GM12878 (cell line): ENCODE data around the gene KANSL3. TPM values are rescaled to one million over a fixed set of nuclear protein-coding genes. Genes with fewer than 3 reads are reported as not detected.

Experiments used
- ATAC-seq: fragments of 200-7000 bp; cut with Tn5 transposase; 3 replicates; pipeline ENCODE4 v1.9.1; 2020; ENCODE audit warnings: mild to moderate bottlenecking, moderate library complexity
- BruUV-seq: library from RNA; stranded (reverse); fragments of 400-500 nt; replicated peaks from 2 replicates; lab custom pipeline; 2021; lab: Mats Ljungman, UMichigan
- CTCF ChIA-PET: fragments of 300-600 bp; sonication (Branson Sonifier 250); formaldehyde crosslinking; extraction: SDS; loops from one replicate; lab custom pipeline; 2021; ENCODE audit warnings: inconsistent platforms; lab: Yijun Ruan, JAX
- POLR2A ChIA-PET: fragments of 350-600 bp; formaldehyde crosslinking; extraction: SDS; loops from one replicate; lab custom pipeline; 2021; ENCODE audit warnings: inconsistent platforms; lab: Charles Lee
- RAD21 ChIA-PET: fragments of 300-600 bp; sonication (Branson Sonifier 250); formaldehyde crosslinking; loops from one replicate; lab custom pipeline; 2023; ENCODE audit warnings: antibody characterized with exemption; ENCODE audit not compliant: unreplicated experiment; lab: Charles Lee
- SMC1A ChIA-PET: fragments of 300-600 bp; sonication (Branson Sonifier 250); formaldehyde crosslinking; loops from one replicate; lab custom pipeline; 2023; ENCODE audit not compliant: unreplicated experiment, uncharacterized antibody; lab: Charles Lee
- DNase-seq: peaks from one replicate; pipeline ENCODE4 v3.0.0-alpha.2; 2011; ENCODE audit warnings: low read depth, low spot score
- FAIRE-seq: peaks from 3 replicates; lab custom pipeline; 2011; peaks lifted over from hg19 to GRCh38; lab: Jason Lieb, UNC
- H2AFZ ChIP-seq: 2 replicates; pipeline ENCODE4 v1.6.0; 2011; ENCODE audit warnings: low read depth, low read length, control low read depth; ENCODE audit not compliant: control insufficient read depth
- H3K27ac ChIP-seq: 2 replicates; pipeline ENCODE4 v1.5.1; 2011; ENCODE audit warnings: control low read depth; ENCODE audit not compliant: control insufficient read depth, insufficient read depth
- H3K27me3 ChIP-seq, 2 experiments: replicated peaks in 1 of 2; 2 replicates each; pipeline versions ENCODE4 v1.6.0 to v1.6.1; 2011; ENCODE audit warnings: low read length in 1 of 2; ENCODE audit not compliant: control insufficient read depth in 2 of 2, insufficient read depth in 2 of 2
- H3K36me3 ChIP-seq, 2 experiments: 2 replicates each; pipeline ENCODE4 v1.5.1; 2011; ENCODE audit warnings: low read length in 1 of 2; ENCODE audit not compliant: control insufficient read depth in 2 of 2, insufficient read depth in 2 of 2
- H3K4me1 ChIP-seq: 2 replicates; pipeline ENCODE4 v1.6.1; 2011; ENCODE audit warnings: mild to moderate bottlenecking, low read length, moderate library complexity, mixed read lengths; ENCODE audit not compliant: control insufficient read depth, insufficient read depth
- H3K4me2 ChIP-seq: 2 replicates; pipeline ENCODE4 v1.6.0; 2011; ENCODE audit warnings: control low read depth; ENCODE audit not compliant: control insufficient read depth, insufficient read depth
- H3K4me3 ChIP-seq: fragments of 200-600 bp; sonication (generic); 2 replicates; pipeline ENCODE4 v1.5.1; 2016
- H3K79me2 ChIP-seq: 2 replicates; pipeline ENCODE4 v1.6.0; 2011; ENCODE audit warnings: low read length; ENCODE audit not compliant: control insufficient read depth, insufficient read depth
- H3K9ac ChIP-seq: 2 replicates; pipeline ENCODE4 v1.8.0; 2011; ENCODE audit warnings: low read length, control low read depth, mixed read lengths; ENCODE audit not compliant: control insufficient read depth, insufficient read depth
- H3K9me3 ChIP-seq: replicated peaks from 3 replicates; pipeline ENCODE4 v1.5.1; 2011; ENCODE audit warnings: mild to moderate bottlenecking, low read length; ENCODE audit not compliant: control insufficient read depth, insufficient read depth
- H4K20me1 ChIP-seq: 2 replicates; pipeline ENCODE4 v1.6.0; 2011; ENCODE audit not compliant: control insufficient read depth, insufficient read depth
- CHD4 ChIP-seq: fragments of 200-600 bp; sonication (generic); IDR thresholded peaks from 2 replicates; pipeline ENCODE4 v1.6.1; 2016; ENCODE audit warnings: mild to moderate bottlenecking
- CREM ChIP-seq: IDR thresholded peaks from 2 replicates; pipeline ENCODE4 v1.6.1; 2014; ENCODE audit warnings: antibody characterized with exemption, low read depth
- FOXK2 ChIP-seq: fragments of 450-650 bp; IDR thresholded peaks from 2 replicates; pipeline ENCODE4 v1.6.1; 2017; ENCODE audit warnings: mild to moderate bottlenecking, moderate library complexity
- HDGF ChIP-seq: fragments of 450-650 bp; IDR thresholded peaks from 2 replicates; pipeline ENCODE4 v1.6.1; 2016; ENCODE audit warnings: antibody characterized with exemption
- MEF2A ChIP-seq: IDR thresholded peaks from 2 replicates; pipeline ENCODE4 v1.6.1; 2011; ENCODE audit warnings: low read depth, mild to moderate bottlenecking, low read length, moderate library complexity; ENCODE audit not compliant: insufficient read depth
- MTA2 ChIP-seq: fragments of 450-650 bp; IDR thresholded peaks from 2 replicates; pipeline ENCODE4 v1.6.1; 2016; ENCODE audit warnings: low read depth, mild to moderate bottlenecking, moderate library complexity
- NR2C2 ChIP-seq: IDR thresholded peaks from 2 replicates; pipeline ENCODE4 v1.6.1; 2011; ENCODE audit warnings: borderline replicate concordance, low read depth; ENCODE audit not compliant: control insufficient read depth, insufficient read length
- POLR2A ChIP-seq: IDR thresholded peaks from 2 replicates; pipeline ENCODE4 v1.6.1; 2011; ENCODE audit warnings: low read depth, mild to moderate bottlenecking, low read length
- POLR2AphosphoS5 ChIP-seq: IDR thresholded peaks from 2 replicates; pipeline ENCODE4 v1.6.1; 2011; ENCODE audit warnings: mild to moderate bottlenecking, low read length, inconsistent platforms
- POU2F2 ChIP-seq: IDR thresholded peaks from 3 replicates; pipeline ENCODE4 v1.6.1; 2011; ENCODE audit warnings: low read depth, mild to moderate bottlenecking, low read length, borderline replicate concordance
- ZNF207 ChIP-seq: fragments of 450-650 bp; IDR thresholded peaks from 2 replicates; pipeline ENCODE4 v1.6.1; 2014; ENCODE audit warnings: antibody characterized with exemption, mild to moderate bottlenecking, borderline replicate concordance
- WGBS: methylation state at CpG from one replicate; pipeline ENCODE4 v1.1.6; 2016; ENCODE audit warnings: low lambda C conversion rate; ENCODE audit not compliant: insufficient replicate concordance, insufficient coverage; ENCODE audit errors: missing lambda C conversion rate; 5-methylcytosine and 5-hydroxymethylcytosine counted together
- in situ Hi-C: fragments of 300-500 bp; cut with MboI; formaldehyde crosslinking; loops from 9 replicates; pipeline ENCODE4 v1.14.3; 2018; ENCODE audit warnings: mixed read lengths
- intact Hi-C: fragments of 100-400 bp; cut with micrococcal nuclease; formaldehyde crosslinking; loops from one replicate; pipeline ENCODE4 v1.14.2; 2022; ENCODE audit not compliant: unreplicated experiment
- polyA plus RNA-seq, 11 experiments: library from polyadenylated mRNA; depleted of rRNA in 4 of 11; unstranded in 6 of 11; stranded (reverse) in 5 of 11; fragments of >200 nt; fragmentation: Nextera tagmentation in 4 of 11; fragmentation: Illumina TruSeq in 1 of 11; extraction: Ambion mirVana in 4 of 11; extraction: Trizol in 1 of 11; gene quantifications; 1 replicate in 1 of 11; 2 replicates in 10 of 11; pipeline versions ENCODE4 v1.2.1 to v1.2.3, GENCODE V29; 2011 to 2016; ENCODE audit warnings: inconsistent platforms in 2 of 11, missing spikeins in 2 of 11, low read depth in 1 of 11
- total RNA-seq, 4 experiments: library from RNA; depleted of rRNA in 3 of 4; stranded (reverse); fragments of >200 nt in 3 of 4; fragmentation: Illumina TruSeq in 1 of 4; extraction: Trizol in 1 of 4; gene quantifications; 2 replicates each; pipeline versions ENCODE4 v1.2.1 to v1.2.3, GENCODE V29; 2013 to 2021

KANSL3 gene
- total and polyA plus RNA-seq, 10 of the 15 experiments (the other 5 are each of a cell fraction or from before 2014, with no cell fraction given), result 5.6 to 25.9 (median 16.7) TPM

DNA sequence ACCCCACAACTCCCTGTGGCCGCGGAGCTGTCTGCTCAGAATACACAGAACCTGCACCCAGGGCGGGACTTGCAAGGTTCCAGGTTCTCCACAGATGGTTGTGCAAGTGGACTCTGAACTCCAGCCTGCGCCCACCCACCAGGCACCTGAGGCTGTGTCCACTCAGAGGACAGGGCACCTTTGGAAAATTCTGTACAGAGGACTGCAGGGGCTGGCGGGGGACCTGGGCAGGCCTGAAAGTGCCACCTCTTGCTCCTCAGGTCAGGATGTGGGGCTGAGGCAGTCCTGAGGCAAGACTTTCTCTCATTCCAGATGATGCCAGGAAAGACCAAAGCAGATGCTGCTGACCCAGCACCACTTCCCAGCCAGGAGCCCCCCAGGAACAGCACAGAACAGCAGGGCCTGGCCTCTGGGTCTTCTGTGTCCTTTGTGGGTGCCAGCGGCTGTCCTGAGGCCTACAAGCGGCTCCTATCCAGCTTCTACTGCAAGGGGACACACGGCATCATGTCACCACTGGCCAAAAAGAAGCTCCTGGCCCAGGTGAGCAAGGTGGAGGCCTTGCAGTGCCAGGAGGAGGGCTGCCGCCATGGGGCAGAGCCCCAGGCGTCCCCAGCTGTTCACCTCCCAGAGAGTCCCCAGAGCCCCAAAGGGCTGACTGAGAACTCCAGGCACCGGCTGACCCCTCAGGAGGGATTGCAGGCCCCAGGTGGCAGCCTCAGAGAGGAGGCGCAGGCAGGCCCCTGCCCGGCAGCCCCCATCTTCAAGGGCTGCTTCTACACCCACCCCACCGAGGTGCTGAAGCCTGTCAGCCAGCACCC, 87.1 kb downstream of the KANSL3 start:
- H3K27me3 ChIP-seq, result no peaks in the 10 kb centered on the region
- ATAC-seq (no peak), DNase-seq (no peak), FAIRE-seq (no peak)
- SMC1A ChIA-PET, result no interaction called here
- TF ChIP-seq POLR2AphosphoS5, result peak; percentile 24; the same call in 1 of the 2 replicates
- TF ChIP-seq FOXK2, result no peak
- no peaks in the 10 kb centered on the region for H3K9me3 ChIP-seq
- WGBS, result 81% methylated on average over 14 of the region's 14 CpGs
- no peak overlapping the region for H3K4me3 ChIP-seq
- intact Hi-C loops (no loop called here), in situ Hi-C loops (no loop called here)
- POLR2A ChIA-PET, result interaction anchor here (1.2 kb wide), 1 partner anchor 11 kb away, joined by 3 read pairs; no protein-coding TSS in a partner anchor
- H4K20me1 ChIP-seq, result peaks cover 8% of the 10 kb centered on the region
- BruUV-seq, result TSS peak; percentile 30
- H3K79me2 ChIP-seq, result peaks cover 11% of the 10 kb centered on the region
- peaks cover 16 to 43% of the 10 kb centered on the region in 2 experiments for H3K36me3 ChIP-seq
- H3K4me1 ChIP-seq, result peaks cover 4% of the 10 kb centered on the region
- H3K4me2 ChIP-seq, result no peak overlapping the region
- no peak overlapping the region for H2AFZ ChIP-seq
- no peak overlapping the region for H3K9ac ChIP-seq
- RAD21 ChIA-PET, result no interaction called here
- no peak overlapping the region for H3K27ac ChIP-seq
- CTCF ChIA-PET, result no interaction called here

DNA sequence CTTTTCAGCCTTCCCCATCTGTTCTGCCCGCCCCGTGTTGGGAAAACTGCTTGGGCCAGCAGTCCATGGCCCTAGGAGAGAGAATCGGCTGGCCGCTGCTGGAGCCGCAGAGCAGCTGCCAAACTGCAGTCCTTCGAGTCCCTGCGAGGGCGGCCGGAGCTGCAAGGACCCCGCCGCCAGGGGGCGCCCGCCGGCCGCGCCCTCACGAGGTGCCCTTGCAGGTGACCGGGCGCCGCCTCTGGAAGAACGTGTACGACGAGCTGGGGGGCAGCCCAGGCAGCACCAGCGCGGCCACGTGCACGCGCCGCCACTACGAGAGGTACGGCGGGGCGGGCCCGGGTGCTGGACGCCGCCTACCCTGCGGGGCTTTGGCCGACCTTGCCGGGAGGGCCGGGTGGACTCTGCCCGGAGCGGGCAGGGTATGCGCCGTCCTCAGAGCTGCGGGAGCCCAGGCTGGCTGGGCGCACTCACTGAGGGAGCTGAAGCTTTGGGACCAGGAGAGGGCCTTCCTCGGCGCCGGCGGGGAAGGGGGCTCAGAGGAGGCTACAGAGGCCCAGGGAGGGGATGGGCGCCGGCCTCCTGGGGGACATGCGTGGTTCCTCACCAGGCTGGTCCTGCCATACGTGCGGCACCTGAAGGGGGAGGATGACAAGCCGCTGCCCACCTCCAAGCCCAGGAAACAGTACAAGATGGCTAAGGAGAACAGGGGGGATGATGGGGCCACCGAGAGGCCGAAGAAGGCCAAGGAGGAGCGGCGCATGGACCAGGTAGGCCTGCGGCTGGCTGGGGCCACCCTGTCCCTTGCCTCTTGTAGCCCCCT, 87.9 kb downstream of the KANSL3 start:
- H3K36me3 ChIP-seq, result peaks cover 20 to 43% of the 10 kb centered on the region in 2 experiments
- ChIA-PET SMC1A (no interaction called here), RAD21 (interaction anchor here (1.0 kb wide), 1 partner anchor 22 kb away, joined by 4 read pairs; no protein-coding TSS in a partner anchor), POLR2A (no interaction called here), CTCF (no interaction called here)
- H4K20me1 ChIP-seq, result peaks cover 9% of the 10 kb centered on the region
- no peak overlapping the region for H3K9ac ChIP-seq
- H3K4me1 ChIP-seq, result peaks cover 4% of the 10 kb centered on the region
- BruUV-seq, result no TSS peak
- no peak overlapping the region for H3K4me3 ChIP-seq
- no peak for ATAC-seq
- no peaks in the 10 kb centered on the region for H3K27me3 ChIP-seq
- DNase-seq, result no peak
- H2AFZ ChIP-seq, result no peak overlapping the region
- no peak overlapping the region for H3K4me2 ChIP-seq
- no peak for TF ChIP-seq HDGF
- no peak for TF ChIP-seq ZNF207
- TF ChIP-seq POLR2AphosphoS5, result 0 out of 2 replicates have a peak, but pooled peaks have one; percentile 56
- no peak for TF ChIP-seq CREM
- no peak for TF ChIP-seq CHD4
- no peak for TF ChIP-seq POU2F2
- no peak for TF ChIP-seq MTA2
- no peak for TF ChIP-seq MEF2A
- TF ChIP-seq POLR2A, result peak; percentile 55; the same call in 1 of the 2 replicates
- TF ChIP-seq NR2C2, result no peak
- TF ChIP-seq, all 136 proteins: peak for 2
- WGBS, result 93% methylated on average over 42 of the region's 61 CpGs
- no peaks in the 10 kb centered on the region for H3K9me3 ChIP-seq
- in situ Hi-C loops, result no loop called here
- FAIRE-seq, result no peak
- intact Hi-C loops, result no loop called here
- no peak overlapping the region for H3K27ac ChIP-seq
- H3K79me2 ChIP-seq, result peaks cover 15% of the 10 kb centered on the region
